Measurements from ENCODE around the gene TMEM132C.
"Not testable (repeated sequence)": the region's sequence is repeated elsewhere in the genome, so short reads cannot be mapped to it uniquely, and the experiment has no call there.

The TMEM132C gene

DNA sequence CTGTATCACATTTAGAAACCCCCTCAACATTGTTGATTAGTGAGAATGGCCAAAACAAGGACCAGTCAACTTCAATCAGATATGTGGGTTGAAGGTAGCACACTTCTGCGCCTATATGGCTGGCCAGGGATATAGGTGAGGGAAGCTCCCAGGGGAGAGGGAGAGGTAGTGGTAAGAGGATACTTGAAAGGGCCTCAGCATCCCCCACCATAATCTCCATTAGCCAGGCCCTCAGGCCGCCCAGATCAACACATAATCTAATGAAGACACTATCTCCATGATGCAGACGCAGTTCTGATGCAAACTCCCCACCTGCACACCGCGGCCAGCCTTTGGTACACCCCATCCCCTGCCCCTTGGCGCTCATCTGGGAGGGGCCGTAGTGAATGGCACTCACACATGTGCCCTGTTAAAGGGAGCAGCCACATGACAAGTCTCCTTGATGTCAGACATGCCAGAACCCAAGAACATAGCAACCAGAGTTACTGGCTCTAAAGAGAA lies 158.0 kb downstream of the TMEM132C start:
- DNase-seq: no peak

GRCh38 chr12:128425666-128426331 lies 158.8 kb downstream of the TMEM132C start:
- DNase-seq: no peak

DNA sequence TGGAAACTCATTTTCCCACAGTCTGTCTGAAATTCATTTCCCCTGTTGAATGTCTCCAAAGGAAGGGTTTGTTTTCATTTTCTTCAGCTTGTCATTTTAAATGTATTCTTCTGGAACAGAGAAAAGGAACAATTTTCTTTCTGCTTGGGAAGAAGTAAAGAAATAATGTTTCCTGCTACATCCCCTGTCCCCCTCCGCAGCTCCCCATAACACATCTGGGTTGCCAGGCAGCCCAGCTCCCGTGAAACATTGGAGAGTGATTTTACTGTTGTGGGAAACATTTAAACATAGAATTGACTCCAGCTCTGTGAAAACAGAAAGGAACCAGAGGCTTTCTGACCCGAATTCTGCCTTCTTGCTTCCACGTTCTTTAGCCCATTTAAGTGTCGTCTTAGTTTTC lies 159.5 kb downstream of the TMEM132C start:
- no peak for DNase-seq

DNA sequence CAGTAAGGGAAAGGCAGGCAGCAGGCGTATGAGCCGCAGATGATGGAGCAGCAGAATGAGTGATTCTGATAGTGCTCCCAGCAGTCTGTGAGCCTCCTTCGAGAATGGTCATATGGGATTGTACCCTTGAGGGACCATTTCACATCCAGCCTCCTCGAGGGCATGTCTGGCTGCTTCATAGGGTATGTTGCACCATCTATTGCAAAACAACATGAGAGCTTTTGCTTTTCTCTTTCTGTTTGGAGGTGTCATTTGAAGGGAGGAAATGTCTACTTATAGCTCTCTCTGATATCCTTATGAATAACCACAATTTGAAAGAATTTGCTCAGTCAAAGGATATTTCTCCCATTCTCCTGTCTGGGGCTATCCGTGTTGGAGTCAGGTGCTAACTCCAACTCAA lies 172.8 kb downstream of the TMEM132C start:
- DNase-seq: no peak

- DNase-seq: no peak
Measured at GRCh38 chr12:128442096-128442495, 175.1 kb downstream of the TMEM132C start.

GRCh38 chr12:128444598-128444997 lies 177.6 kb downstream of the TMEM132C start:
- no peak for DNase-seq

DNA sequence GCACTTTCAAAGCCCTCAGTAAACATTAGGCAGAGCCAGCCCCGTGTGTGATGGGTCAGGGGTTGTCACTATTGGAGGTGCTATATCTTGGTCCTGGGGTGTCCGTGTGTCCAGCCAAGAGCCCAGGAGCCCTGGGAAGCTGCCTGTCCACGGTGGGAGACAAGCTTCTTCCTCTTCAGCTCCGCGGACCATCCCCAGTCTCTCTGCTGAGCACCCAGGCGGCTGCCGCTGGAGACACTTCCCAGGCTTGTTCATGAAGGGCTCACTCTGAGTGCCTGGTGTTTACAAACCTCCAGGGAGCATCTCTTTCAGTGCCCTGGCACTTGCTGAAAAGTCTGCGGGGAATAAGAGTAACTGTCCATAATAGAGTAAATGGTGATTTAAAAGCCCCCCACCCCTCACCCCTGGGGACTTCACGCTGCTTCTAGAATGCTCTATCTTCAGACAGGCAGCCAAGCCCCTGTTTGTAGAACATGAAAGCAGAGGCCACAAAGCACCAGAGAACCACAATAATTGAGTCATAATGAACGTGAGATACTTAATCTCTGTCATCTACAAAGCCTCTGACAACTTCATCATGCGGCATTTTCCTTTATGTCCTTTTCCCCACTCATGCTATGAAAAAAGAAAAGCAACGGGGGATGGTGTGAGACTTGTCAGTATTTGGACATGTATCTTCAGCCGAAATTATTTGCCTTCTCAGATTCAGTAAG lies 178.6 kb downstream of the TMEM132C start:
- no peak for DNase-seq

- no peak for DNase-seq
Measured at GRCh38 chr12:128449146-128449894, 182.3 kb downstream of the TMEM132C start.

DNA sequence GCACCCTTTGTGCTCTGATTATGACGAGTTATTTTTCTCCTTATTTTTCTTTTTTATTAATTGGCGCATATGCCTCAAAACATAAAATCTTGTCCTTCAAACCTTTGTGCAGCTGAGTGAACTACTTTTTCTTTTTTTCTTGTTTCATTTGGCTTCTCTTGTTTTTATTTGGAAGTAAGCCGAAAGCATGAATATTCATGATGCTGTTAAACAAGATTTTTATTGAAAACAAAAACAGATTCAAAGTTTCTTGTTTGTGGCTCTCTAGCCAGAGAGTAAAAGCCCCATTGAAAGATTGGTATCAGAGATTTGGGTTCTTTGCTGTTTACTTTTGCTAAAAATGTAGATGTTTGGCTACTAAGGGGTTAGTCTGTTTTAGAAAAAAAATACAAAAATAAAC lies 183.8 kb downstream of the TMEM132C start:
- DNase-seq: no peak

DNA sequence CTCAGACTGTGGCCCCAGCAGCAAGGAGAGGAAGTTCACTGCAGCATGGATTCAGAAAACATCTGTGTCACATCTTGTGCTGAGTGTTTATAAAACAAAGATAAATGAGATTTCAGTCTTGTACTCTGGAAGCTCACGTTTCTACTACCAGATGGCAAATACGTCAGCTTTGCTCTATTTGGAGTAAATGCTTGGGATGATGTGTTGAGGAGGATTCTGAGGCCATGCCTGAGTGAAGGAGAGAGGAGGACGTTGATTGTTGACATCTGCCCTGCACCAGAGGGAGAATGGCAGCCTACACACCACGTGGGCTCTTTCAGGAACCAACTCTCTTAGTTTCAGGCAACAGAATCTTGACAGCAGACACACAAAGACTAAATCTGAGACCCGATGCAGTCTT lies 188.9 kb downstream of the TMEM132C start:
- DNase-seq: no peak

DNA sequence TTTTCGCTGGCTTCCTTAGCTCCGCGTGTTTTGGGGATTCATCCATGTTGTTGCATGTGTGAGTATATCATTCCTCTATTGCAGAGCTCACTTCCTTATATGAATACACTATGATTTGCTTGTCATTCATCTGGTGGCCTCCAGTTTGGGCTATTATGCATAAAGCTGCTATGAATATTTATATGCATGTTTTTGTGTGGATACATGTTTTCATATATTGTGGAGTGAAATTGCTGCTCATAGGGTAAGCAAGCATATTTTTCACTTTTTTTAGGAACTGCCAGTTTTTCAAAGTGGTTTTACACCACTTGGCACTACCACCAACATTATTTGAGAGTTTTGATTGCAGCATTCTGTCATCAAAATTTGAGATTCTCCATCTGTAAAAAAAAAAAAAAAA lies 190.0 kb downstream of the TMEM132C start:
- DNase-seq: no peak

DNA sequence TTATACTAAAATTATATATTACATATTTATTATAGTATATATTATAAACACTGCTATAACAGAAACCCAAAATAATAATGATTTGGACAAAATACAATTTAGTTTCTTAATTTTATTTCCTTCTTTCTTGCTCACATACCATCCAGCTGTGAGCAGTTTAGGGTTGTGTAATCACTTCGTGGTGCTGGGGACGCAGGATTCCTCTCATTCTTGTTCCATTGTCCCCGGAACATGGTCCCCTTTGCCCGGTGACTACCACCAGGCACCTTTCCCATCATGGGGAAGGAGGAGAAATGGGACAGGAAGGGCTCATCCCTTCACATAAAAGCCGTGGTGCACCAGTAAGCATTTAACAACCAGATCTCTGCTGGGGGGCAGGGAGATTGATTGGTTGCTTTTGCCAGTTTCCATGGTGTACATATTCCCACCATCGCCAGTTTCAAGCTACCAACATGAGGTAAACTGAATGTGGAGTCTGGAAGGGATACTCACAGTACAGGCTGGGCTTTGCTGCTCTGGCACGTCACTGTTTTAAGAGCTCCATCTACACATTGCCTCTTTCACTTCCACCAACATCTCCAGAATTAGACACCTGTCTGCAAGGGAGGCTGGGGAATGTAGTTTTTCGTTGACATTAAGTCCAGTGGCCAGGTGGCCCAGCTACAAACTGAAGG lies 191.5 kb downstream of the TMEM132C start:
- DNase-seq: no peak

- DNase-seq: no peak
Measured at GRCh38 chr12:128459067-128459466, 192.1 kb downstream of the TMEM132C start.

- no peak for DNase-seq
Measured at GRCh38 chr12:128463881-128464280, 196.9 kb downstream of the TMEM132C start.

DNA sequence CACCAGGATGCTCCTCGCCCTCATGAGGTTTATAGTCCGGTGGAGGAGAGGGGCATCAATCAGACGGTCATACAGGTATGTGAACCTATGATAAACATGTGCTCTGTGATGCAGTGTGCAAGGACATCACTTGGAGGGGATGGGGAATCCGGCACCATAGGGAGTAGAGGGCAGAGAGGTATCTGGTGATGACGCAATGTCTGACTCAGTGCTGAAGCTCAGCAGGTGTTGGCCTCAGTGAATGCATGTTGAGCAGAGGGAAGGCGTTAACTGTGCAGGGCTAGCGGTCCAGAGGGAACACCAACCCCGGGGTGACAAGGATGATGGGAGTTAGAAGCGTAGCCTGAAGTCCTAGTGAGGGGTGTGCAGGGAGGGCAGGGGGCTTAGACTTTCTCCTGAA lies 200.9 kb downstream of the TMEM132C start:
- no peak for DNase-seq

GRCh38 chr12:128468926-128469325 lies 202.0 kb downstream of the TMEM132C start:
- DNase-seq: no peak

- no peak for DNase-seq
Measured at GRCh38 chr12:128471491-128471890, 204.5 kb downstream of the TMEM132C start.

DNA sequence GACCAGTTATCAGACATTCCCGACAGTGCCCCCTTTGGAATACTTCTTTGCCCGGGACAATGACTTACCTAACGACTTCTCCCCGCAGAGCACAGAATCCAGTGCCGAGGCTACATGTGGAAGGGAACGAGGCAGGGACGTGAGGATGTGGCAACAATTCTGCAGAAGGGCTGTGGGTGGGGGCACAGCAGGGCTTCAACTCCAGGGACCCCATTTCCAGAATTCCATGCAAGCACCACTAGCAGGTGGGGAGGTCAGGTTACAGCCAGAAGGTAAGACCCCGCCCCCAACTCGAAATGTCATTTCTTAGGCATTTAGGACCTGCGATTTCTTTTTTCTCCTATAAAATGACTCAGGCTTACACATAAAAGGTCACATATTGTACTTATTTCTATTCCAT lies 207.9 kb downstream of the TMEM132C start:
- no peak for DNase-seq

DNA sequence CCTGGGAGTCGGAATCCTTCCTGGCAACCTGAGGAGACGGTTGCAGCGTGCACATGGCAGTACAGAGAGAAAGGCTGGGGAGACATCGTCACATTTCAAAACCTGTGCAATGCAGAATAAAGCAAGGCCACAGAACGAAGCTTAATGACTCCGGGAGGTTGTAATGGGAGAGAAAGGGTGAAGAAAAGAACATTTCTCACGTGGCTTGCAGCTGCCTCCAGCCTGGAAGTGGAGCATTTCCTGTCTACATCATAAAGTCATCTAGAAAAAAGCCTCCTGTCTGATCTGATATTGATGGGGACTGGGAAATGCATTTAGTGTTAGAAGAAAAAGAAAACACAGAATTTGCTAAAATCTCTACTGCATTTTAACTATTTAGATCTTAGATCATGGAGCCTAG lies 209.3 kb downstream of the TMEM132C start:
- DNase-seq: no peak

- DNase-seq: no peak
Measured at GRCh38 chr12:128483526-128484255, 216.7 kb downstream of the TMEM132C start.

DNA sequence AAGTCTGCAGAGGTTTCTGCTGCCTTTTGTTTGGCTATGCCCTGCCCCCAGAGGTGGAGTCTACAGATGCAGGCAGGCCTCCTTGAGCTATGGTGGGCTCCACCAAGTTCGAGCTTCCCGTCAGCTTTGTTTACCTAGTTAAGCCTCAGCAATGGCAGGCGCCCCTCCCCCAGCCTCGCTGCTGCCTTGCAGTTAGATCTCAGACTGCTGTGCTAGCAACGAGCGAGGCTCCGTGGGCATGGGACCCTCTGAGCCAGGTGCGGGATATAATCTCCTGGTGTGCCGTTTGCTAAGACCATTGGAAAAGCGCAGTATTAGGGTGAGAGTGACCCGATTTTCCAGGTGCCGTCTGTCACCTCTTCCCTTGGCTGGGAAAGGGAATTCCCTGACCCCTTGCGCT lies 230.4 kb downstream of the TMEM132C start:
- not testable (repeated sequence) for DNase-seq

DNA sequence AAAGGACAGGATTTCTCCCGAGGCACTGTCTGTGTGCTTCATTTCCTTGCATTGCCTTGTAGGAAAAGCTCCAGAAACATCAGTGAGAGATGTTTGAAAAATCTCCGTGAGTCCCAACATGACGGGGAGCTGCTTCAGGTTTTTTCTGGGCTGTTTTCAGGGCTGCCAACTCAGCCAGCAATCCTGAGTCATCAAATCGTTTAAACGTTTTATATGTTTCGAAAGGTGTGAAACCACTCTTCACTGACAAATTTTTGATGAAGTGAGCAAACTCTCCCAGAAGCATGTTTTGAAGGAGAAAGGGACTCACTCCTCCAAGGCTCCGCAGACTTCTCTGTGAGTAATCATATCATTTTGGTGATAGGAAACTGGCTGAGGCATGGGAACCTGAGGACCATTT lies 240.5 kb downstream of the TMEM132C start:
- no peak for DNase-seq

- no peak for DNase-seq
Measured at GRCh38 chr12:128509170-128509569, 242.2 kb downstream of the TMEM132C start.

All from suppressor macrophage treated with lipopolysaccharide for 1 hour (primary cell).